ENCODE results near the gene PPARGC1A. TPM values are rescaled to one million over a fixed set of nuclear protein-coding genes. Genes with fewer than 3 reads are reported as not detected.

The PPARGC1A gene
- total and polyA plus RNA-seq, 2 of the 13 experiments (the other 11 are each of a cell fraction or from before 2014, with no cell fraction given): 20.7 to 37.3 TPM

DNA sequence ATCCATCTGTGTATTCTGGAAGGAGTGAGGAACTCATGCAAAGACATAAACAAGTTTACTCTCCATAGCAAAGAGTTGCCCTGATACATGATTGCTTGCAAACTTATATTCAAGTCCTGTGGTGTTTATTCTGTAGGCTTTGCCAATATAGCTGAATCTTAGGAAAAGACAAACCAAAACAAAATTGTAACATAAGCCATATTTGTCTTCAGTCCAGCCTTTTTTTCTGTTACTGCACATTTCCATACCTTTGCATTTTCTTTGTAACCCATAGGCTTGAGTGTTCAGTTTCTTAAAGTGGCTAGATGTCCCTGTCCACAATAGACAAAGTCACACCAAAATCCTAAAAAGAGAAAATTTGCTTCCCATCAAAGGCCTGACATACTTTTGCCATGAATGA is 120.4 kb downstream of the PPARGC1A start:
- no peak overlapping the region for H3K4me3 ChIP-seq (replicated peaks in 1 of 3; ENCODE audit: insufficient read depth in 1 of 3, low read depth in 2 of 3, low read length in 3 of 3)
- no peak for FAIRE-seq
- no peak overlapping the region for H3K9ac ChIP-seq (ENCODE audit: insufficient read depth, low read depth, low read length)
- in situ Hi-C loops (cut with HindIII; ENCODE audit: extremely low pct_ligation_motif_present, low pct_unique_long_range_greater_than_20kb): no loop called here
- ChIA-PET CTCF (ENCODE audit: low intra/inter-chr PET ratio, low total read pairs) (no interaction called here), POLR2A (no interaction called here)
- no TSS peak for BruUV-seq (replicated peaks)
- intact Hi-C loops (cut with micrococcal nuclease; ENCODE audit: unreplicated experiment): no loop called here
- ATAC-seq: no peak
- no peaks in the 10 kb centered on the region for H3K27me3 ChIP-seq (ENCODE audit: control insufficient read depth in 1 of 2, insufficient read depth in 2 of 2, low read length in 2 of 2)
- H3K9me3 ChIP-seq (ENCODE audit: low read length): no peaks in the 10 kb centered on the region
- H3K27ac ChIP-seq (ENCODE audit: extremely low read length, insufficient read depth, low read length): no peak overlapping the region
- H2AFZ ChIP-seq (ENCODE audit: low read length): no peak overlapping the region
- no peaks in the 10 kb centered on the region for H4K20me1 ChIP-seq (ENCODE audit: insufficient read depth, low read length)
- peaks cover 31% of the 10 kb centered on the region for H3K4me1 ChIP-seq (ENCODE audit: insufficient read depth, low read length)
- no peak for DNase-seq (ENCODE audit: low spot score)
- H3K36me3 ChIP-seq (replicated peaks in 1 of 2; ENCODE audit: control insufficient read depth in 1 of 2, insufficient read depth in 2 of 2, low read length in 2 of 2): no peaks in the 10 kb centered on the region
- no peak overlapping the region for H3K4me2 ChIP-seq (ENCODE audit: low read depth, low read length)
- H3K79me2 ChIP-seq (ENCODE audit: insufficient read depth, low read length): no peaks in the 10 kb centered on the region
- TF ChIP-seq RBAK (CRISPR knock-in tag; IDR thresholded peaks at IDR 0.05) (no peak), EEA1 (CRISPR knock-in tag; IDR thresholded peaks at IDR 0.05; ENCODE audit: borderline replicate concordance) (no peak), STAG1 (CRISPR knock-in tag; IDR thresholded peaks at IDR 0.05) (no peak), FIP1L1 (IDR thresholded peaks at IDR 0.05; ENCODE audit: borderline replicate concordance, insufficient read depth, low read depth, low read length) (no peak), ZNF891 (CRISPR knock-in tag; IDR thresholded peaks at IDR 0.05) (no peak), HNRNPK (IDR thresholded peaks at IDR 0.05; ENCODE audit: low read depth, low read length, poor library complexity, severe bottlenecking) (no peak), SNAPC2 (CRISPR knock-in tag; IDR thresholded peaks at IDR 0.05) (no peak), REL (CRISPR knock-in tag; conservative IDR thresholded peaks at IDR 0.05) (no peak), SALL1 (CRISPR knock-in tag; IDR thresholded peaks at IDR 0.05) (no peak), PHF20 (CRISPR knock-in tag; IDR thresholded peaks at IDR 0.05) (no peak), THYN1 (CRISPR knock-in tag; IDR thresholded peaks at IDR 0.05; ENCODE audit: borderline replicate concordance, low read depth) (no peak)
- TF ChIP-seq, protein P1, sequence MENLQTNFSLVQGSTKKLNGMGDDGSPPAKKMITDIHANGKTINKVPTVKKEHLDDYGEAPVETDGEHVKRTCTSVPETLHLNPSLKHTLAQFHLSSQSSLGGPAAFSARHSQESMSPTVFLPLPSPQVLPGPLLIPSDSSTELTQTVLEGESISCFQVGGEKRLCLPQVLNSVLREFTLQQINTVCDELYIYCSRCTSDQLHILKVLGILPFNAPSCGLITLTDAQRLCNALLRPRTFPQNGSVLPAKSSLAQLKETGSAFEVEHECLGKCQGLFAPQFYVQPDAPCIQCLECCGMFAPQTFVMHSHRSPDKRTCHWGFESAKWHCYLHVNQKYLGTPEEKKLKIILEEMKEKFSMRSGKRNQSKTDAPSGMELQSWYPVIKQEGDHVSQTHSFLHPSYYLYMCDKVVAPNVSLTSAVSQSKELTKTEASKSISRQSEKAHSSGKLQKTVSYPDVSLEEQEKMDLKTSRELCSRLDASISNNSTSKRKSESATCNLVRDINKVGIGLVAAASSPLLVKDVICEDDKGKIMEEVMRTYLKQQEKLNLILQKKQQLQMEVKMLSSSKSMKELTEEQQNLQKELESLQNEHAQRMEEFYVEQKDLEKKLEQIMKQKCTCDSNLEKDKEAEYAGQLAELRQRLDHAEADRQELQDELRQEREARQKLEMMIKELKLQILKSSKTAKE (CRISPR knock-in tag; IDR thresholded peaks at IDR 0.05; ENCODE audit: borderline replicate concordance): no peak
- TF ChIP-seq, protein P2, sequence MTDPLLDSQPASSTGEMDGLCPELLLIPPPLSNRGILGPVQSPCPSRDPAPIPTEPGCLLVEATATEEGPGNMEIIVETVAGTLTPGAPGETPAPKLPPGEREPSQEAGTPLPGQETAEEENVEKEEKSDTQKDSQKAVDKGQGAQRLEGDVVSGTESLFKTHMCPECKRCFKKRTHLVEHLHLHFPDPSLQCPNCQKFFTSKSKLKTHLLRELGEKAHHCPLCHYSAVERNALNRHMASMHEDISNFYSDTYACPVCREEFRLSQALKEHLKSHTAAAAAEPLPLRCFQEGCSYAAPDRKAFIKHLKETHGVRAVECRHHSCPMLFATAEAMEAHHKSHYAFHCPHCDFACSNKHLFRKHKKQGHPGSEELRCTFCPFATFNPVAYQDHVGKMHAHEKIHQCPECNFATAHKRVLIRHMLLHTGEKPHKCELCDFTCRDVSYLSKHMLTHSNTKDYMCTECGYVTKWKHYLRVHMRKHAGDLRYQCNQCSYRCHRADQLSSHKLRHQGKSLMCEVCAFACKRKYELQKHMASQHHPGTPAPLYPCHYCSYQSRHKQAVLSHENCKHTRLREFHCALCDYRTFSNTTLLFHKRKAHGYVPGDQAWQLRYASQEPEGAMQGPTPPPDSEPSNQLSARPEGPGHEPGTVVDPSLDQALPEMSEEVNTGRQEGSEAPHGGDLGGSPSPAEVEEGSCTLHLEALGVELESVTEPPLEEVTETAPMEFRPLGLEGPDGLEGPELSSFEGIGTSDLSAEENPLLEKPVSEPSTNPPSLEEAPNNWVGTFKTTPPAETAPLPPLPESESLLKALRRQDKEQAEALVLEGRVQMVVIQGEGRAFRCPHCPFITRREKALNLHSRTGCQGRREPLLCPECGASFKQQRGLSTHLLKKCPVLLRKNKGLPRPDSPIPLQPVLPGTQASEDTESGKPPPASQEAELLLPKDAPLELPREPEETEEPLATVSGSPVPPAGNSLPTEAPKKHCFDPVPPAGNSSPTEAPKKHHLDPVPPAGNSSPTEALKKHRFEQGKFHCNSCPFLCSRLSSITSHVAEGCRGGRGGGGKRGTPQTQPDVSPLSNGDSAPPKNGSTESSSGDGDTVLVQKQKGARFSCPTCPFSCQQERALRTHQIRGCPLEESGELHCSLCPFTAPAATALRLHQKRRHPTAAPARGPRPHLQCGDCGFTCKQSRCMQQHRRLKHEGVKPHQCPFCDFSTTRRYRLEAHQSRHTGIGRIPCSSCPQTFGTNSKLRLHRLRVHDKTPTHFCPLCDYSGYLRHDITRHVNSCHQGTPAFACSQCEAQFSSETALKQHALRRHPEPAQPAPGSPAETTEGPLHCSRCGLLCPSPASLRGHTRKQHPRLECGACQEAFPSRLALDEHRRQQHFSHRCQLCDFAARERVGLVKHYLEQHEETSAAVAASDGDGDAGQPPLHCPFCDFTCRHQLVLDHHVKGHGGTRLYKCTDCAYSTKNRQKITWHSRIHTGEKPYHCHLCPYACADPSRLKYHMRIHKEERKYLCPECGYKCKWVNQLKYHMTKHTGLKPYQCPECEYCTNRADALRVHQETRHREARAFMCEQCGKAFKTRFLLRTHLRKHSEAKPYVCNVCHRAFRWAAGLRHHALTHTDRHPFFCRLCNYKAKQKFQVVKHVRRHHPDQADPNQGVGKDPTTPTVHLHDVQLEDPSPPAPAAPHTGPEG (CRISPR knock-in tag; IDR thresholded peaks at IDR 0.05): no peak
- TF ChIP-seq, protein P3, sequence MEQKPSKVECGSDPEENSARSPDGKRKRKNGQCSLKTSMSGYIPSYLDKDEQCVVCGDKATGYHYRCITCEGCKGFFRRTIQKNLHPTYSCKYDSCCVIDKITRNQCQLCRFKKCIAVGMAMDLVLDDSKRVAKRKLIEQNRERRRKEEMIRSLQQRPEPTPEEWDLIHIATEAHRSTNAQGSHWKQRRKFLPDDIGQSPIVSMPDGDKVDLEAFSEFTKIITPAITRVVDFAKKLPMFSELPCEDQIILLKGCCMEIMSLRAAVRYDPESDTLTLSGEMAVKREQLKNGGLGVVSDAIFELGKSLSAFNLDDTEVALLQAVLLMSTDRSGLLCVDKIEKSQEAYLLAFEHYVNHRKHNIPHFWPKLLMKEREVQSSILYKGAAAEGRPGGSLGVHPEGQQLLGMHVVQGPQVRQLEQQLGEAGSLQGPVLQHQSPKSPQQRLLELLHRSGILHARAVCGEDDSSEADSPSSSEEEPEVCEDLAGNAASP (CRISPR knock-in tag; IDR thresholded peaks at IDR 0.05; ENCODE audit: borderline replicate concordance): no peak

Data from HepG2 (cell line).